ENCODE data around the gene TMC8.
"Not testable (repeated sequence)": the region's sequence is repeated elsewhere in the genome, so short reads cannot be mapped to it uniquely, and the experiment has no call there.

Gene TMC8

DNA sequence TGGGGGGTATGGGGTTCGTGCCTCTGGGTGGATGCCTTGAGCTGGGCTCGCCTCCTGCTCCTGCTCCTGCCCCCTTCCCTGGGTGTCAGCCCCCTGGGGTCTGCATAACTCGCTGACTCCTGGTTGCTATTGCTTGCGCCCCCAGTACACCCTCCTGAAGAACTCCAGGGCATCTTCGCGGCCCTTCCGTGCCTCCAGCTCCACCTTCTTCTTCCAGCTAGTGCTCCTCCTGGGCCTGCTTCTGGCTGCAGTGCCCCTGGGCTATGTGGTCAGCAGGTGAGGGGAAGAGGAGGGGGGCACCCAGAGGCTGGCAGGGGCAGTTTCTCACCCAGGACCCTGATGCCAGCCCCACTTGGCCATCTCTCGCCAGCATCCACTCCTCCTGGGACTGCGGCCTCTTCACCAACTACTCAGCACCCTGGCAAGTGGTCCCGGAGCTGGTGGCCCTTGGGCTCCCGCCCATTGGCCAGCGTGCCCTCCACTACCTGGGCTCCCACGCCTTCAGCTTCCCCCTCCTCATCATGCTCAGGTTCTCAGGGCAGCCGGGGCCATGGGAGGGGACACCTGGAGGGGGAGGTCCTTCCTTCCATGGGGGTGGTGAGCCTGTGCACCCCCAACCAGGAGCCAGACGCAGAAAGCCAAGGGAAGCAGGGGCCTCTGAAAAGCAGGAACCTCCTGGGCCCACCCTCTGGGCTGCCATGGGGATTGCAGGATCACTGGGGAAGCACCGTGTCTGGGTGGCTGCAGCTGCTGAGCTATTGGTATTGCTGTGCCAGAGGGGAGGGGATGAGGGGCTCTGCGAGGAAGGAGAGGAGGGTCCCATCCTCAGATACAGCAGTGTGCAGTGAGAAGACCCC lies 7.9 kb downstream of the TMC8 start:
- Histone ChIP-seq H3K4me2 (ENCODE audit: low read length) (no peak overlapping the region), H2AFZ (ENCODE audit: low read length) (no peak overlapping the region), H3K9me2 (ENCODE audit: low read depth, low read length) (no peaks in the 10 kb centered on the region), H3F3A (ENCODE audit: insufficient read depth, low read length) (no peaks in the 10 kb centered on the region), H3K4me1 (ENCODE audit: insufficient read depth, low read length, severe bottlenecking) (peaks cover 30% of the 10 kb centered on the region), H3K9me3 (ENCODE audit: low read length) (no peaks in the 10 kb centered on the region), H3K36me3 (ENCODE audit: insufficient read depth, low read length) (peaks cover 36% of the 10 kb centered on the region), H3K4me3 (ENCODE audit: low read depth, low read length, poor library complexity, severe bottlenecking) (no peak overlapping the region), H3K9ac (ENCODE audit: low read length) (no peak overlapping the region), H3K79me2 (ENCODE audit: insufficient read depth, low read length) (no peaks in the 10 kb centered on the region), H3K27ac (ENCODE audit: low read depth, low read length, poor library complexity, severe bottlenecking) (peak overlapping the region; percentile 54), H3K27me3 (ENCODE audit: insufficient read depth, low read length) (no peaks in the 10 kb centered on the region), H4K20me1 (ENCODE audit: insufficient read depth, low read length) (no peaks in the 10 kb centered on the region)
- no peak for TF ChIP-seq EZH2 (IDR thresholded peaks at IDR 0.05; ENCODE audit: borderline replicate concordance, low read length)
- TF ChIP-seq, protein P1, sequence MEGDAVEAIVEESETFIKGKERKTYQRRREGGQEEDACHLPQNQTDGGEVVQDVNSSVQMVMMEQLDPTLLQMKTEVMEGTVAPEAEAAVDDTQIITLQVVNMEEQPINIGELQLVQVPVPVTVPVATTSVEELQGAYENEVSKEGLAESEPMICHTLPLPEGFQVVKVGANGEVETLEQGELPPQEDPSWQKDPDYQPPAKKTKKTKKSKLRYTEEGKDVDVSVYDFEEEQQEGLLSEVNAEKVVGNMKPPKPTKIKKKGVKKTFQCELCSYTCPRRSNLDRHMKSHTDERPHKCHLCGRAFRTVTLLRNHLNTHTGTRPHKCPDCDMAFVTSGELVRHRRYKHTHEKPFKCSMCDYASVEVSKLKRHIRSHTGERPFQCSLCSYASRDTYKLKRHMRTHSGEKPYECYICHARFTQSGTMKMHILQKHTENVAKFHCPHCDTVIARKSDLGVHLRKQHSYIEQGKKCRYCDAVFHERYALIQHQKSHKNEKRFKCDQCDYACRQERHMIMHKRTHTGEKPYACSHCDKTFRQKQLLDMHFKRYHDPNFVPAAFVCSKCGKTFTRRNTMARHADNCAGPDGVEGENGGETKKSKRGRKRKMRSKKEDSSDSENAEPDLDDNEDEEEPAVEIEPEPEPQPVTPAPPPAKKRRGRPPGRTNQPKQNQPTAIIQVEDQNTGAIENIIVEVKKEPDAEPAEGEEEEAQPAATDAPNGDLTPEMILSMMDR (IDR thresholded peaks at IDR 0.05; ENCODE audit: low read length) = no peak

DNA sequence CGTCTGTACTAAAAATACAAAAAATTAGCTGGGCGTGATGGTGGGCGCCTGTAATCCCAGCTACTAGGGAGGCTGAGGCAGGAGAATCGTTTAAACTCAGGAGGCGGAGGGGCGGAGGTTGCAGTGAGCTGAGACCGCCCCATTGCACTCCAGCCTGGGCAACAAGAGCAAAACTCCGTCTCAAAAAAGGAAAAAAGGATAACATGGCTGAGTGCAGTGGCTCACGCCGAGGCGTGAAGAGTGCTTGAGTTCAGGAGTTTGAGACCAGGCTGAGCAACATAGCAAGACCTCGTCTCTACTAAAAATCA lies 9.2 kb downstream of the TMC8 start:
- Histone ChIP-seq H3K4me1 (ENCODE audit: insufficient read depth, low read length, severe bottlenecking) (peaks cover 21% of the 10 kb centered on the region), H3K4me3 (ENCODE audit: low read depth, low read length, poor library complexity, severe bottlenecking) (peak overlapping the region; percentile 11), H3K4me2 (ENCODE audit: low read length) (peak overlapping the region; percentile 34), H3K27ac (ENCODE audit: low read depth, low read length, poor library complexity, severe bottlenecking) (peak overlapping the region; percentile 60), H3K36me3 (ENCODE audit: insufficient read depth, low read length) (peaks cover 32% of the 10 kb centered on the region)
- not testable (repeated sequence) for H3F3A ChIP-seq (ENCODE audit: insufficient read depth, low read length); H3K9ac ChIP-seq (ENCODE audit: low read length); H3K9me2 ChIP-seq (ENCODE audit: low read depth, low read length); H4K20me1 ChIP-seq (ENCODE audit: insufficient read depth, low read length); H2AFZ ChIP-seq (ENCODE audit: low read length); H3K27me3 ChIP-seq (ENCODE audit: insufficient read depth, low read length); H3K9me3 ChIP-seq (ENCODE audit: low read length); H3K79me2 ChIP-seq (ENCODE audit: insufficient read depth, low read length)

DNA sequence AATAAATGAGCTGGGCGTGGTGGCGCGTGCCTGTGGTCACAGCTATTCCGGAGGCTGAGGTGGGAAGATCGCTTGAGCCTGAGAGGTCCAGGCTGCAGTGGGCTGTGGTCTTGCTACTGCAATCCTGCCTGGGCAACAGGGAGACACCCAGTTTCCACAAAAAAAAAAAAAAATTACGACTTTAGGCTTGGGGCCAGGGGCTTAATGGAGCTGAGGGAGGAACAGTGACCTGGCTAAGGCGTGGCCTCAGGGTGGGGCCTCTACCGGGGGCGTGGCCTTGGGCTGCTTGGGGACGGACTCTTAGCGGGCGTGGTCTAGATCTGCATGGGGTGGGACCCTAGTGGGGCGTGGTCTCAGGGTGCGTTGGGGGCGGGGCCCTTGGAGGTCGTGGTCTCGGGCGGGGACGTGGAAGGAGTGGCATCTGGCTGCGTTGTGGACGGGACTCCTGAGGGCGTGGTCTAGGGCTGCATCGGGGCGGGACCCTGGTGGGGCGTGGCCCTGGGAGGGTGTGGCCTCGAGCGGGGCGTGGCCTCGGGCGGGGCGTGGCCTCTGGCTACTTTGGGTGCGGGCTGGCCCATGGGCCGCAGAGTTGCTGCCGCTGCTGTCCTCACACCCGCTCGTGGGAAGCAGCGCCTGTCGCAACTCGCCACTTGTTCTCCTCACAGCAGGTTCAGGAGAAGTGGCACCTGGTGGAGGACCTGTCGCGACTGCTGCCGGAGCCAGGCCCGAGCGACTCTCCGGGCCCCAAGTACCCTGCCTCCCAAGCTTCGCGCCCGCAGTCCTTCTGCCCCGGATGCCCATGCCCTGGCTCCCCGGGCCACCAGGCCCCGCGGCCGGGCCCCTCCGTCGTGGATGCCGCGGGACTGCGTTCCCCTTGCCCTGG lies 9.8 kb downstream of the TMC8 start:
- H3K27ac ChIP-seq (ENCODE audit: low read depth, low read length, poor library complexity, severe bottlenecking) = peak overlapping the region; percentile 60
- H3K4me2 ChIP-seq (ENCODE audit: low read length) = peak overlapping the region; percentile 34
- peaks cover 26% of the 10 kb centered on the region for H3K36me3 ChIP-seq (ENCODE audit: insufficient read depth, low read length)
- H4K20me1 ChIP-seq (ENCODE audit: insufficient read depth, low read length) = no peaks in the 10 kb centered on the region
- H3F3A ChIP-seq (ENCODE audit: insufficient read depth, low read length) = no peaks in the 10 kb centered on the region
- no peaks in the 10 kb centered on the region for H3K9me3 ChIP-seq (ENCODE audit: low read length)
- no peak overlapping the region for H2AFZ ChIP-seq (ENCODE audit: low read length)
- H3K4me3 ChIP-seq (ENCODE audit: low read depth, low read length, poor library complexity, severe bottlenecking) = peak overlapping the region; percentile 11
- H3K9me2 ChIP-seq (ENCODE audit: low read depth, low read length) = no peaks in the 10 kb centered on the region
- no peak overlapping the region for H3K9ac ChIP-seq (ENCODE audit: low read length)
- no peak for TF ChIP-seq EZH2 (IDR thresholded peaks at IDR 0.05; ENCODE audit: borderline replicate concordance, low read length)
- TF ChIP-seq, protein P1 (IDR thresholded peaks at IDR 0.05; ENCODE audit: low read length) = no peak
- H3K79me2 ChIP-seq (ENCODE audit: insufficient read depth, low read length) = no peaks in the 10 kb centered on the region
- peaks cover 21% of the 10 kb centered on the region for H3K4me1 ChIP-seq (ENCODE audit: insufficient read depth, low read length, severe bottlenecking)
- no peaks in the 10 kb centered on the region for H3K27me3 ChIP-seq (ENCODE audit: insufficient read depth, low read length)

All from OCI-LY1 (cell line).